MV-4-11 (cell line): ENCODE results near the gene KIAA1614.

ENCODE experiments used
- DNase-seq: peaks from one replicate; lab custom pipeline; 2025; lab: John Stamatoyannopoulos, UW

The KIAA1614 gene, protein sequence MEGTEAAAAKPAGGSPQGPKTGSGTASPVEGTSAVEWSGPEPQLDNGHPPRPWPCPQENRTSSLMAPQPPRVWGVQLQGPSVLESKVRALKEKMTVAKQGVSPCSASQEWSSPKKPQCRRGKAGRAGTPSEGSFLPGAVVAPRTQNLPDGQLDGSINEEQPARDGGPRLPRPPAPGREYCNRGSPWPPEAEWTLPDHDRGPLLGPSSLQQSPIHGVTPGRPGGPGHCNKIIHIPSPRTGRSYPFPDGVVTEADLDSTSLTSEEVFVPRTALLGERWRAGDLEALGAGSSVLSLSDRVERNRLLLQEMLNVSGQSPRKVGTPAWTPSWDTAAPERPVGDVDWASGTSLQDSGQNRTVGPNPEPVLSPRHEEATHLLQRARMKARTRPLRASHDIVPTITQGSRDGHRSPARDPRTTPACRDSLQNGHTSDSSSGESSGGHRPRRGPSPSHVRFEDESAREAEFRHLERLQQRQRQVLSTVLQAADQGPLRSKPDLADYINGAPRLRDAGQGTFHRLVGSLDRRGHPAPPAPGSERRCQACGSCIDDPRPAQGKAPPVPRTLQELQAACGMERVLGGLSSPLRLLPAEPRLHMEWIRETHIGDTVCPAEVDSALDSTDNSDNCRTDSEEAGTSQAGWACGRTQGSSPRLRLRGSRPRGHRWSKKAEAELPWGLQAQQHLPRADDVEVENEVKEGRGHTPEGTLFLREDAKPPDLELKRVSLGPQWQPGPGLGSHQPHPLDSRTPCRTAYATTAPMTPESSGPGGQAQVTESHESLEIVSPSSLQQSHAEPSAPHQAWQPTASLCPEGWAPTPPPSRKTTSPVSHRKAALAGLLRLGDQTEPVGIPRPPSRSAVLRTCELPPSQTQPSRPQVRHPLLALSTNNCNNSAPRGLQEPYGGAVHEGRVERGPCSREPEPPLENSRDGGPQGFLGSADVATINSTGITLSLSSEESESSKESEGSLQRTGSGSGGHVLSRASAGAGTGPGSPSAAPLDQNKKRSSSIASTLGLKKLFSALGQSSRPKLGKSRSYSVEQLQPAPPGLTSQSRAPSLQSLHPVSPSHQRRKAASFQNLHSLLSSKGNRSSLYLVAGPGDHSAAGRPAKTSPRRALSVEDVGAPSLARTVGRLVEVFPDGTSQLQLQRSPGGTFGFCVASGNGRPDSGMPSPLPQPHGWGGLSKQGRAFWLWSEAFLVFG

DNA sequence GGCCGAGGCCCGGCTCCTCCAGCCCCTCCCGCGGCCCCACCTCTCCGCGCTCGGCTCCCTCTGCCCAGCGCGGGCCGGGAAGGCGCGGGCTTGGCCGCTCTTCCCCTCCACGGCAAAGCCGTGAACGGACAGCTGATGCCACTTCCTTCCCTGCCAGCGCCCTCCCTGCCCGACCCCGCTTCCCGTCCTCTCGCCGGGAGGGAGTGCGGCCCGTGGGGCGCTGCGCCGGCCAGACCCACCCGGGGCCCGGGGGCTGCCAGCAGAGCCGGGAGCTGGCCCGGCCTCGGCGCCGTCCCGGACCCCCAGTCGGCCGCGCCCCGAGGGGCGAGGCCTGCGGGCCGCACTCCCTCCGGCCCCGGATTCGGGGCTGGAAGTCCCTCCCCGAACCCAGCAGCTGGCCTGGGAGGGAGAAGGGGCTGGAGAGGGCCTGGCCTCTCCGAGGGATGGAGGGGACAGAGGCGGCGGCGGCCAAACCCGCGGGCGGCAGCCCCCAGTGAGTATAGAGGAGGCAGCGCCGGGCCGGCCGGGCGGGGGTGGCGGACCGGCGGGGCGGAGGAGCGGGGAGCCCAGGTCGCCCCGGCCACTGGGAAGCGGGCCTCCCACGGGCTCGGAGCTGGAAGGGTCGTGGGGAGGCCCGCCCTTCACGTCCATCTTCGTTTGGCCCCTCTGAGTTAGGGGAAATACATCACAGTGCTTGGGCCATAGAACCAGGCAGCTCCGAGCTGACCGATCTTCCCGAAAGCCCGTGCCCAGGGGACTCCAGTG lies at the start of gene KIAA1614:
KIAA1614 (plus strand) TSS at position 97 of the 765 bp plus-strand sequence; CDS start at position 444, 347 bp downstream.
- DNase-seq: no peak

GRCh38 chr1:180863158-180863775 lies 49.4 kb upstream of the KIAA1614 start:
- peak; percentile 25 for DNase-seq

- peak; percentile 53 for DNase-seq
These were observed 30.7 kb upstream of the KIAA1614 start for GRCh38 chr1:180881806-180882509.

GRCh38 chr1:180884588-180885300 lies 28.0 kb upstream of the KIAA1614 start:
- DNase-seq: no peak

- DNase-seq: peak; percentile 49
These were observed 26.4 kb upstream of the KIAA1614 start for GRCh38 chr1:180886338-180886737.

GRCh38 chr1:180887841-180888240 lies 24.9 kb upstream of the KIAA1614 start:
- no peak for DNase-seq

DNA sequence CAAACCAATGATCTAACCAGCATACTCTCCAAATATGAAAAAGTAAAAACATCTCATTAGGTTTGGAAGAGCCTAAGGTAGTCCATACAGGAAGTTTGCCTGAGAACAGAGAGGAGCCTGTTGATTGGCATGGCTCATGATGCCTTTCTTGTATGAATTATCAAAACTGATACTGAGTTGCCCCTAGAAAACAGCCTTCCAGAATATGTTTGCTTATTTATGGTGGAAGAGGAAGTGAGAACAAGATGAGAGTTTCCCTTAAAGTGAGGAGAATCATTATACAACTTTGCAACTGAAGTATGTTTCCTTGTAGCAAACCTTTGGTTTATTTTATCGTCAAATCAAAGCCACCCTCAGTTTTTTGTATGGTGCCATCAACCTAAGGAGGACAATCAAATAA lies 23.8 kb upstream of the KIAA1614 start:
- peak; percentile 66 for DNase-seq

DNA sequence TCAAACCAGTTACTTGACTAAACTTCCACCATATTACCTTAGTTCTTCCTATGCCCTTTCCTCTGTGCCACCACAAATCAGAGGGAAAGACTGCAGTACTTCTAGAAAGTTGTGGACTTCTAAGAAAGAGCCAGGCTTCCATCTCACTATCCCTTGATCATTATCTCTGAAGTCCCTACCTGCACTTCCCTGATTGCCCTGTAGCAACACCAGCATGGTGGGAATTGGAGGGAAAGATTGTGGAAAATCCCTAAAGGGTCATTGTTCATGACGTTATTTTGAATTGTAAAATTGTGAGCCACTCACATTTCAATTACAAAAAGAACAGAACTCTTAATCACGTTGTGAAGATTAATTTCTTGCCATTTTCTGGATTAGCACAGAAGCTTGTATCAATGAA lies 23.4 kb upstream of the KIAA1614 start:
- DNase-seq: no peak

DNA sequence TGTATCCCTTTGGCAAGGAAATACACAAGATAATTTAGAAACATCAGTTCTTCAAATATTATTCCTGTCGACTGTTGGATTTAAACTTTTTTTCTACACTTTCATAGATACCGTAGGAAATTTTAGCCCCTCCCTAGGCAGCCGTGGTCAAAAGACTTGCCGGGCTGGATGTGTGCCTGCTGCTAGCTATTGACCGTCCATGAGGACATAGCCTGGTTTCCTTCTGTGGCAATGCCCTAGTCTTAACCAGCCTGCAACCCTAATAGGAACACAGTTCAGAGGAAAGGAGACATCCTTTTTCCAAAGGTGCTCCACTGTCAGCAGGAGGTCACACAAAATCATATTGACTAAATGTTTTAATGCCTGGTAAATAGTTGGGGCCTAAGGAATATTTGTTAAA lies 20.4 kb upstream of the KIAA1614 start:
- no peak for DNase-seq

GRCh38 chr1:180892675-180893074 lies 20.0 kb upstream of the KIAA1614 start:
- no peak for DNase-seq

DNA sequence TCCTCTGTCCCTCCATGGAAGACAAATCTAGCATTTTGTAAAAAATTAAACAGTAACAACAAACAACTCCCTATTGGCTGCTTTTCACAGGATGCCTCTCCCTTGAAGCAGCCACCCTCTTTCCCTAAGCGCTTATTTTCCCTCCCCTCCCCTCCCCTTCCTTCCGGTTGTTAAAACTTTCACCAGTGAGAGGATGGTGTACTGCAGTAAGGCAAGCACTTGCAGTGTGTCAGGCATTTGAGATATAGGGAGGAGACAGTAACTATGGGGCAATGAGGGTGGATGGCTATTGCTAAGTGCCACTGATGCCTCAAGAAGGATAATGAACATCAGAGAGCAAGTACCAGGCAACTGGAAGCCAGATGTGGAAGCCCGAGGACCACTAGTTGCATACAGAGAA lies 19.1 kb upstream of the KIAA1614 start:
- DNase-seq: no peak

DNA sequence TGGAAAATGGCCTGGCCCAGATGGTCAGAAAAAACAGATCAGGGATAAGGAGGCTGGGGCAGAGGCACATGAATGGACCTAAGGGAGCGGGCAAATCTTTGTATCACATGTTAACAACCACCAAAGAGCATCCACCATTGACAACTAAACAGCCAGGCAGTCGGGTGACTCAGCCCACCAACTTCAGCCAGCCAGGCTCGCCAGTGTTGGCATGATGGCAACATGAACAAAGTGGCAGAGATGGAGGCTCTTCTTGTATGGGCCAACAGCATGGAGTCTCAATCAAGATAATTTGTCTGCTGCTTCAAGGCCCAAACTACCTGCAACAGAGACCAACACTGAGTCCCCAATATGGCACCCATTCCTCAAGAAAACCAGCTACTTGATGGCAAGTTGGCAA lies 16.5 kb upstream of the KIAA1614 start:
- no peak for DNase-seq

DNA sequence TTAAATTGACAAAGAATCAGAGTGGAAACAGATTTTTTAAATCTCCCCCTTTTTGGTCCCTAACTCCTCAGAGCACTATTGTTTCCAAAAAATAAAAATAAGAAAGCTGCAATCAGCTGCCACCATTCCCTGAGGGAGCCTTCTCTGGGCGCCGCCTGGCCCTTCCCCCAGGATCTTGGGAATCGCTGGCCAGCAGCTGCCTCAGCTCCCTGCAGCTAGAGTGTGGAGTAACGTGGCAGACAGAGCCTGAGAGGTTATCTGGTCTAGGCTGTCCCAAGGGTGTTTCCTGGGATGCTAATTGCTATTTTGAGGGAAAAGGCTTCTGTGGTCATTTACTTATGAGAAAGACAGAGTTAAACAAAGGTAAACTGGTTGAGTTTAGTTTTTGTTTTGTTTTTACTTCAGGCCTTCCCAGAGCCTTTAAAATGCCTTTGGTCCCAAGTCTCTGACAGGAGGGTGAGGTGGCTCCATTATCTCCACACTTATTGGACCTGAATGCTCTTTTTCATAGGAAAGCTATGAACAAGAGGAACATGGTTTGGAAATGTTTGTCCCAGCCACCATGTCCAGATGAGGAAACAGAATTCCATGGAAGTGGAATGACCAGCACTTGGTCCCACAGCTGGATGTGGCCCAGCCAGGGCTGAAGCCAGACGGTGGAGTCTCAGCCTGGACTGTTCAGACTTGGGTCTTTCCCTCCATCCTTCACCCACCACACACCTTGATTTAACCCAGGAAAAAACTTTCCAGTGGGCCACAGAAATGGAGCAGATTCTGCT lies 14.1 kb upstream of the KIAA1614 start:
- no peak for DNase-seq

GRCh38 chr1:180899262-180899661 lies 13.4 kb upstream of the KIAA1614 start:
- DNase-seq: no peak

- no peak for DNase-seq
These were observed 11.4 kb upstream of the KIAA1614 start for GRCh38 chr1:180901076-180901990.

DNA sequence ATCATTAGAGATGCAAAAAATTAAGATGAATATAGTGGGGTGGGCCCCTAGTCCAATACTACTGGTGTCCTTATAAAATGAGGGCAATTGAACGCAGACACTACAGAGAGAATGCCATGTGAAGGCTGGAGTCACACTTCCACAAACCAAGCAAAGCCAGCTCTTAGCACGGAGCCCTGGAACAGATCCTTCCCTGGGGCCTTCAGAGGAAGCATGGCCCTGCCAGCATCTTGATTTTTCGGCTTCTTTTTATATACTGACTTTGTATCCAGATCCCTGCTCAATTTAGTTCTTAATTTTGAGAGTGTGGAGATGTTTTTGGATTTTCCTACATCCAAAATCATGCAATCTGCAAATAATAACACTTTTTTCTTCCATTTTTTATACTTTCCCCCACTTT lies 10.2 kb upstream of the KIAA1614 start:
- DNase-seq: no peak

DNA sequence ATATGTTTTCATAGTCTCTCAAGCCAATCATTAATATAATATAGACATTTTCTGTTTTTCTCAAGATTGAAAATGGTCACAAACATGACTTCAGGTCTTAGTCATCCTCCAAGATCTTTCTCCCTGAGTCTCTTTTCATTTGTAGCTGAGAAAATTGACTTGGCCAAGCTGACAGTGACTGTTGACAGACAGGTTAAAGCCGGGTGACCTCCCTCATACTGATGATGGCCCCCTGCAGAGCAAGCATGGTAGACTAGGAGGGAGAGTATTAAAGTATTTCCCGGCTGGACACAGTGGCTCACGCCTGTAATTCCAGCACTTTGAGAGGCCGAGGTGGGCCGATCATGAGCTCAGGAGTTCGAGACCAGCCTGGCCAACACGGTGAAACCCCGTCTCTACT lies 6.8 kb upstream of the KIAA1614 start:
- no peak for DNase-seq

DNA sequence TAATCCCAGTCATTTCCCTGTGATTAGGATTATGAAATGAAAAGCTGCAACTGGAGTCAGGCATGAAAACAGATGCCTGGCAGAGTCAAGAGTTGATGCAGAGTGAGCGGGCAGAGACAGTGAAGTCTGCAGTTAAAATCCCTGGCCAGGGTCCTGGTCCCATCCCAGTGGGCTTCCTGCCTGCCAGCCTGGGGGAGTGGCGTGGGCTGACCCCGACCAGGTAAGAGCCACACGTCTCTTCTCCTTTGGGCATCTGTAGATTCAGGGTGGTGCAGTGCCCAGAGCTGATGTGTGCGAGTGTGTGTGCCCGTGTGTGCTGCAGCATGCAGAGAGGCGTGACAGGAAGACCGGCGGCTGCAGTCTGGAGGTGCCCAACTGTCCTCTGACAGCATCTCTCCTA lies 6.2 kb upstream of the KIAA1614 start:
- no peak for DNase-seq
